NCI-H2196 (cell line): Measurements from ENCODE around the gene HIVEP1.
"Not testable (repeated sequence)": the region's sequence is repeated elsewhere in the genome, so short reads cannot be mapped to it uniquely, and the experiment has no call there.

Experiments
- DNase-seq: peaks from one replicate; lab custom pipeline; 2025; ENCODE audit not compliant: unreplicated experiment; lab: John Stamatoyannopoulos, UW

Gene HIVEP1

GRCh38 chr6:12152023-12152970 is 140.2 kb downstream of the HIVEP1 start:
- DNase-seq = no peak

- not testable (repeated sequence) for DNase-seq
These were observed 143.7 kb downstream of the HIVEP1 start for GRCh38 chr6:12155769-12156168.

GRCh38 chr6:12158686-12159415 is 146.7 kb downstream of the HIVEP1 start:
- no peak for DNase-seq

- no peak for DNase-seq
These were observed 148.2 kb downstream of the HIVEP1 start for GRCh38 chr6:12160326-12160725.

- no peak for DNase-seq
These were observed 150.1 kb downstream of the HIVEP1 start for GRCh38 chr6:12162213-12162612.

- no peak for DNase-seq
These were observed 151.0 kb downstream of the HIVEP1 start for GRCh38 chr6:12163149-12163548.

- no peak for DNase-seq
These were observed 151.8 kb downstream of the HIVEP1 start for GRCh38 chr6:12163744-12164507.

GRCh38 chr6:12164508-12164770 is 152.3 kb downstream of the HIVEP1 start:
- no peak for DNase-seq

GRCh38 chr6:12165297-12165696 is 153.2 kb downstream of the HIVEP1 start:
- DNase-seq = no peak

GRCh38 chr6:12165722-12166280 is 153.7 kb downstream of the HIVEP1 start:
- no peak for DNase-seq

GRCh38 chr6:12169377-12169776 is 157.3 kb downstream of the HIVEP1 start:
- DNase-seq = no peak

- DNase-seq = no peak
These were observed 158.4 kb downstream of the HIVEP1 start for GRCh38 chr6:12170351-12171092.

- DNase-seq = no peak
These were observed 159.6 kb downstream of the HIVEP1 start for GRCh38 chr6:12171717-12172116.

GRCh38 chr6:12172572-12172971 is 160.5 kb downstream of the HIVEP1 start:
- DNase-seq = no peak

- DNase-seq = no peak
These were observed 161.1 kb downstream of the HIVEP1 start for GRCh38 chr6:12173181-12173580.

GRCh38 chr6:12173661-12174060 is 161.5 kb downstream of the HIVEP1 start:
- no peak for DNase-seq

GRCh38 chr6:12174878-12175277 is 162.8 kb downstream of the HIVEP1 start:
- DNase-seq = no peak

GRCh38 chr6:12175626-12176025 is 163.5 kb downstream of the HIVEP1 start:
- no peak for DNase-seq

GRCh38 chr6:12176782-12177181 is 164.7 kb downstream of the HIVEP1 start:
- DNase-seq = not testable (repeated sequence)

- no peak for DNase-seq
These were observed 166.4 kb downstream of the HIVEP1 start for GRCh38 chr6:12178521-12178920.

- DNase-seq = no peak
These were observed 169.4 kb downstream of the HIVEP1 start for GRCh38 chr6:12181481-12181880.
